Left renal pelvis (tissue), 4 donors: ENCODE data around the gene RETREG2. TPM values are rescaled to one million over a fixed set of nuclear protein-coding genes. Genes with fewer than 3 reads are reported as not detected.

Source experiments
- DNase-seq, 4 donors: peaks; one replicate each; pipeline ENCODE4 v3.0.0-alpha.2; 2013; ENCODE audit warnings: low read depth in 4 of 4, low spot score in 3 of 4
- polyA plus RNA-seq, 4 donors: library from polyadenylated mRNA; unstranded; fragments of 120-200 nt; gene quantifications; one replicate each; pipeline ENCODE4 v1.2.1, GENCODE V29; 2013; ENCODE audit not compliant: insufficient read length in 4 of 4

The RETREG2 gene
- polyA plus RNA-seq, 4 donors = 85.1 to 120 (median 111) TPM

DNA sequence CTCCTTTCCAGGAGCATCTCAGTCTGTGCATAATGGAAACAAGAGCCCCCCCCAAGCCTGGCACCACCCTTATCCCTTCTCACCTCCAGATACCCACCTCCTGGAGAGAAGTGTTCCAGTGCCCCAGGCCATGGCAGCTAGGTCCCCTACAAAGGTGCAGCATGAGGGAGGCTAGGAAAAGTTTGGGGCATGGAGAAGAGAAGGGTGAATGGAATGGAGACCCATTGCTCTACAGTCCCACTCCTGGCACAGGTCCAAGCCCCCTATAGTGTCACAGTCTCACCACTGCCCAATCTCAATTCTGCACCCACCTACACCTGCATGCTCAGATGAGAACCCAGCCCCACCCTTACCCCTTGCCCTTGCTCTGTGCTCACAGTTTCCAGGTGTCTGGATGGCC is 9.1 kb upstream of the RETREG2 start:
- no peak for DNase-seq

DNA sequence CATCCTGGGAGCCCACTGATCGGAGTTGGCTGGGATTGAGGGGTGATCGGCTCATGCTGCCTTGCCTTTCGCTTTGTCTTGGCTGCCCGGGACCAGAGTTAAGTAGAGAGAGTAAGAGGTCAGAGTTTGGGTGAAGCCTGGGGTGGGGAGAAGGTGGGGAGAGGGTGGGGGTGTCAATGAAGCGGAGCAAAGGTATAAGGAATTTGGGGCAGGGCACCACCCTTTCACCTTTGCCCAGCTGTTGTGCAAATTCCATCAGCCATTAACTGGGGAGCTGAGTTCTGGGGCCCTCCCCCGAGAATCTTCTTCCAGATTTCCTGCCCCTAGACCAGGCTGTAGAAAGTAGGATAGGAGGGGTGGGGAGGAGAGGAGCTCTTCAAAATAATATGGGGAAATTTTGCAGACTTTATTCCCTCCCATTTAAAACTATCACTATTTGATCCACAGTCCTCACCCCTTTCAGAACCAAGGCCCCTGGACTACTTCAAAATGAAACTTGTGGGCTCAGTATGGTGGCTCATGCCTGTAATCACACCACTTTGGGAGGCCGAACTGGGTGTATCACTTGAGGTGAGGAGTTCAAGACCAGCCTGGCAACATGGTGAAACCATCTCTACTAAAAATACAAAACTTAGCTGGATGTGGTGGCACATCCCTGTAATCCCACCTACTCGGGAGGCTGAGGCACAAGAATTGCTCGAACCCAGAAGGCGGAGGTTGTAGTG is 8.0 kb upstream of the RETREG2 start, which contains the start of gene SLC23A3:
TSS of gene SLC23A3 (minus strand) at position 100 of the 725 bp plus-strand sequence. CDS start at position 55, 45 bp downstream.
- DNase-seq = no peak

DNA sequence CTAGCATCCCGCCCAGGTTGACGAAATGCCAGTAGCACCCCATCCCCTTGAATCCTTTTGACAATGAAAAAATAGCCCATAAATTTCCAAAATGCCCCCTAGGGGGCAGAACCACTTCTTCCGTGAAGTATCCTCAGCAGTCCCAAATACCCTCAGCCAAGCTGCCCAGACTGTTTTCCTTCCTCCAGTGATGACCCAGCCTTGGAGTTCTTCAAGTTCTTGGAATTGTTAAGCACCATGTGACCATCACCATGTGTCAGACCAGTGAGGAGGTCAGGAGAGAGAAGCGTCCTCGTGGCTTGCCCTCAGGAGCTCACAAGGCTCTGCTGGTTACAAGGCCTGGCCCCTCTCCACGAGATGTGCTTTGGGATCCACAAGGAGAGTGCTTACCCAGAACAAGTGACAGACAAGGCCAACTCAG is 6.8 kb upstream of the RETREG2 start:
- no peak for DNase-seq

DNA sequence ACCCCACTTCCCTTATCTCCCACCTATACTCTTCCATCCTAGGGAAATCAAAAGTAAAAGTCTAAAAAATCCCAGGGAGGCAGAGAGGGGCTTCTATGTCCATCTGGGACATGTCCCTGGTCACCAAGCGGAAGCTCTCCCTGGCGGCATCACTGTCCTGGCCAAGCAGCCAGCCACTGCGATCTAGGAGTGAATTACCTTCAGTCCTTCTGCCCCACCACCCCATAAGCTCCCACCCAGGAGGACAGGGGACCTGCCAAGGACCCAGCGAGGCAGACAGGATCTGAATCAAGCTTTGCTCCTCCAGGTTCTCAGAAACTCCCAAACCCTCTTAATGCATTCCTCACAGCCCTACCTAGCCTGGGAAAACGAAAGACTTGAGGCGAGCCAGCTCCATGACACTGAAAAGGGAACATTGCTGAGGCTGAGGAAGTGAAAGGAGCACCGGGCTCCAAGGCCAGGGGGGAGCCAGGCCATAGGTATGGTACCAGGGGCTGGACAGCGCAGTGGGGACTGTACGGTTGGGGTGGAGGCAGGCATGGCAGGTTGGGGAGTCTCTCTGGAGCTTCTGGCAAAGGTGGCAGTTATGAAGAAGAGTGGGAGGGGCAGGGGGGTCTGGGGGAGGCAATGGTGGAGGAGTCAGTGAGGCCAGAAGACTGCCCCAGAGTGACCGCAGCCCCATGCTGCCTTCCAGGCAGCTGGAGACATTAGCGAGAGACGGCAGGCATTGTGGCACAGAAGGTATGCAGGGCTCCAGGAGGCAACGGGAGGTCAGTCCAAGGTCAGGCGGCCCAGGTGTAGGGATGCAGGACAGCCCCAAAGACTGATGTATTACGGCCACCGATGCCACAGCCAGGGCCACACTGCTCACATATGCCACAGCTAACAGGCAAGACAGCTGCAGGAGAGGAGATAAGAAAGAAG is 5.6 kb upstream of the RETREG2 start:
- no peak for DNase-seq

DNA sequence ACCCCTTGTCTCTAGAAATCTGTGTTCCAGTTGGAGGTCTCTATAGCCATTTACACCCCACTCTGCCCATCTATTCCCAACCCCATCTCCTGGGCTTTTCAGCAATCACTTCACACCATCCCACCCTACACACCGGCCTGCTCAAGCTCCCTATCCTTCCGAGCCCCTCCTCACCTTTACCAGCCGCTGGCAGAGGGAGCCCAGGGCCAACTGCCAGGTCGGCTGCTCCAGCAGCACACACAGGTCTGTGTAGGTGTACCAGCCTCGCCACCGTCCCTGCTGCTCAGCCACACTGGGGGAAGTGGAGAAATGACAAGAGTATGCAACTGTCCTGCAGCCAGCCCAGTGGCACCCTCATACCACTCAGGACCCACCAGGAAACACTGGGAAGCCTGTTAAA is 4.9 kb upstream of the RETREG2 start:
- DNase-seq = no peak

DNA sequence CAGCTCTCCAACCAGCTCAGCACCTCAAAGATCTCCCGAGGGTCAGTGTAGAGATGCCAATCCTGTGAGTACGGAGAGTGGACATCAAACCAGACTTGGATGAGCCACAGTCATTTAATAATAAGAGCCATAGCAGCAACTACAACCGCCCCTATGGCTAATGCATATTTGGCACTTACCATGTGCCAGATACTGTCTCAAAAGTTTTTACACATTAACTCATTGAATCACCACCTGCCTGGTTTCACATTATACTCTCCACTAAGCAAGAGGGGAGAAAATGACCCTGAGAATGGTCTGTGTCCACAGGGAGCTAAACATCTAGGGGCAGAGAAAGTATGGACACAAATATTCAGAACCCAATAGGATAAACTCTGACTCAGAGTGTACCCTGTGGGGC is 3.9 kb upstream of the RETREG2 start:
- DNase-seq = no peak

DNA sequence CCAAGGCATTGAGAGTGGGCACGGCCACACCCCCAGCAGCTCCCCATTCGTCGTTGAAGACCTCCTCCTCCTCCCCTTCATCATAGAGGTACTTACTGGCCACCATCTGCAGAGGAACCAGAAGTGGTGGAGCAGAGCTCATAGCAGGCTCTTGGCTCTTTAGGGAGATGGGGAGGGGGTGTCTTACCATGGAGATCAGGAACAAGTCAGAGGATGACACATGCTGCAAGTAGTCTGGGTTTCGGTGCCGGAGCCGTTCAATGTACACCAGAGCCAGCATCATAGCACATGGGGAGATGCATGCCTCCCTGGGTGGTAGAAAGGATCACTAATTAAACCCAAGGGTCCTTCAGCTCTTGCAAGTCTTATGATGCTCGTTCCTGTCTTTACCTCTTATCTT is 3.3 kb upstream of the RETREG2 start:
- no peak for DNase-seq

DNA sequence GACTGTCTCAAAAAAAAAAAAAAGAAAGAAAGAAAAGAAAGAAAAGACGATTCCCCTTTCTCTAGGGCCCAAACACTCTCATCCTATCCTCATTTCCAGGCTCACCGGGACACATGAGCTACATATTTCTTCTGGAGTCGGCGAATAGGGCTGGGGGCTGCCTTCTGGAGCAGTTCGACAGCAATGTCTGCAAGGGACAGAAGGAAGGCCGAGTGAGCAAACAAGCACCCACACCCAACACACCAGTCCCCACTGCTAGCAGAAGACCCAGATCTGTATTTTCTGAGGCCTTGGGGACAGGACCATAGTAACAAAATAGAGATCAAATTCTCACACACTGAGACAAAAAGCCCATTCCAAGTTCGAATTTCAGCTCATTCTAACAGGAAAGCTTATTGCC is 2.6 kb upstream of the RETREG2 start:
- DNase-seq = no peak

DNA sequence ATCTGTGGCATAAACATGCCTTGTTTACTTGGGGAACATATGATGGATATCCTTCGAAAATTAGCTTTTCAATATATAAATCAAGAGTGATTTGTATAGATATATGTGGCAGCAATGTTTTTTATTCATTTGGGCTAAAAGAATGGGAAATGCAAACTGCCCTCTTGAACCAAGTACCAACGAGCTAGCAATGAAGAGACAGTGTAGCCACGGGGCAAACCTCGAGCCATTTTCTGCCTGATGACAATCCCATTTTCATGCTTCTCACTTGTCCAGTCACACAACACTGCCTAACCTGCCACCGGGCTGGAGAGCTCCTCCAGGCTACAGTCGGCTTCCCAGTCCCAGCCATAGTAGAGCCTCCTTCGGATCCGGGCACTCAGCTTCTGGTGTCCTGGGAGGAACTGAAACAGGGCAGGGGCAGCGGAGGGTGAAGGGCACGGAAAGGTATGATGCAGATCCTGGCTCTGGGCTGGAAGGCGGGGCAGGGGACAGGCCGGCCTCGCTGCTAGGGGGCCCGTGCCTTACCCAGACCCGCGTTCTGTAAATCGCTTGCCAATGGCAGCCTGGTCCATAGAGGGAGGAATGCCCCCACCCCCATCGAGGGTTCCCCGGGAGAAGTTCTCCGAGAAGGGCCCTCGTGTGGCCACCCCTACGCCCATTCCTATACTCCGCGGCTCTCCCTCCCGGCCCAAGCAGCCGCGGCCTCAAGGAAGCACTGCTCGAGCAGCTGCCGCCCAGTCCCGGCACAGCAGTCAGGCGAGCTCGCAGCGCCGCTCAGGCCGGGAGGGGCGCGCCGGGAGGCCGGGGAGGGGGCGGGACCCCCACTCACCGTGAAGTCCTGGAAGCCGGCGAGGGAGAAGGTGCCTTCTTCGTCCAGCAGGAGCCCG is 1.9 kb upstream of the RETREG2 start:
- peak in 1 of 4 donors; percentile 15 for DNase-seq

DNA sequence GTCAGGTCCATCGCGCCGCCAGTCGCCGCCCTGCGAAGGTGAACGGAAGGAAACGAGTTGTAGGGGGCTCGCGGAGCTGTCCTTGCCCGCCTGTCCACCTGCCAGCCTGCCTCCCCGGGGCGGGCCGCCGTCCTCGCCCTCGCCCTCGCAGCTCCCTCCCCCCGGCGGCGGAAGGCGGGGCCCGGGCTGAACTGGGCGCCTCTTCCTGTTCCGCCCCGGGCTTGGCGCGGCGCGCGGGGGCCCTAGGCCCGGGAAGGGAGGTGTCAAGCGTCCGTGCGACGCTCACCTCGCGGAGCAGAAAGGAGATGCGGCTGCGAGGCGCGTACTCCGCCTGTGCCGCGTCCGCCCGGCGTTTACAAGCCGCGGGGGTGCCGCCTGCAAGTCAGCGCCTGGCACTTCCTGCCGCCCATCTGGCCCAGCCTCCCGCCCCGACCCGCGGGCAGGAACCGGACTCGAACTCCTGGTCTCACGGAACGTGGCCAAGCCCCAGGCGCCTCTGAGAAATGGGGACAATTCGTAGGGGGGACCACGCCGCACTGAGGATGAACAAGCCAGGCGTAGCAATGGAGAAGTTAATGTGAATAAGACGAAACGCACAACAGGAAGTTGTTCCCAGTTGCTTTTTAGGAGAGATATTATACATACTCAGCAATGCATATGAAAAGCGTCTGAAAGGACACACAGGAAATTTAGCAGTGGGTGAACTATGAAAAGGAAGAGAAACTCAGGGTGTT is 1.1 kb upstream of the RETREG2 start, which contains the start of gene CNPPD1:
TSS of gene CNPPD1 (minus strand) at position 108 of the 734 bp plus-strand sequence. CDS start at position 11, 97 bp downstream.
- DNase-seq = peak in 2 of 4 donors; percentile 58 to 69

DNA sequence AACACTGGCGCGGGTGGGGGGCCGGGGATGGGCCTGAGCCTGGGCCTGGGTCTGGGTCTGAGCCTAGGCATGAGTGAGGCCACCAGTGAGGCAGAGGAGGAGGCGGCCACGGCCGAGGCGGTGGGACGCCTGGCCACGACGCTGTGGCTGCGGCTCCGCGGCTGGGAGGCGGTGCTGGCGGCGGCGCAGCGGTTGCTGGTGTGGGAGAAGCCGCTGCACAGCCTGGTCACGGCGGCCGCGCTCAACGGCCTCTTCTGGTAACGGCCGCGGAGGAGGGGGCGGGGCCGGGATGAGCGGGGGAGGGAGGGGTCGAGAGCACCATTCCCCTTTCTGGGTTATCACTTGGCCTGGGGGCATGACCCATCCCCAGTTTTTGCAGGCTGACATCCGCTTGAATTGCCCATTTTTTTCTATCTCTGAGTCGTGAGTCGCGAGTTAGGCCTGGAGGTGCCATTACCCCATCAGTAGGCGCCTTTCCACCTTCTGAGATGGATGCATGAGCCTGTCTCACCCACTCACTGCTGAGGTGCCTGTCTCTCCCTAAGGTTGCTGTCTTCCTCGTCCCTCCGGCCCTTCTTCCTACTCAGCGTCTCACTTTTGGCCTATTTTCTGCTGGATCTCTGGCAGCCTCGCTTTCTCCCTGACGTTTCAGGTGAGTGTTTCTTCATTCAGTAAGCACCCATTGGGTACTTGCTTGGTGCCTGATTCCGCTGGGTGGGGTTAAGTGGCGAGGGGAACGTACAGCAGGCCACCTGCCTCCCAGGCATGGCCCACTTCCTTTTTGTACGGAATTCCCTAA is 501 bp downstream of the RETREG2 start:
- DNase-seq = no peak

DNA sequence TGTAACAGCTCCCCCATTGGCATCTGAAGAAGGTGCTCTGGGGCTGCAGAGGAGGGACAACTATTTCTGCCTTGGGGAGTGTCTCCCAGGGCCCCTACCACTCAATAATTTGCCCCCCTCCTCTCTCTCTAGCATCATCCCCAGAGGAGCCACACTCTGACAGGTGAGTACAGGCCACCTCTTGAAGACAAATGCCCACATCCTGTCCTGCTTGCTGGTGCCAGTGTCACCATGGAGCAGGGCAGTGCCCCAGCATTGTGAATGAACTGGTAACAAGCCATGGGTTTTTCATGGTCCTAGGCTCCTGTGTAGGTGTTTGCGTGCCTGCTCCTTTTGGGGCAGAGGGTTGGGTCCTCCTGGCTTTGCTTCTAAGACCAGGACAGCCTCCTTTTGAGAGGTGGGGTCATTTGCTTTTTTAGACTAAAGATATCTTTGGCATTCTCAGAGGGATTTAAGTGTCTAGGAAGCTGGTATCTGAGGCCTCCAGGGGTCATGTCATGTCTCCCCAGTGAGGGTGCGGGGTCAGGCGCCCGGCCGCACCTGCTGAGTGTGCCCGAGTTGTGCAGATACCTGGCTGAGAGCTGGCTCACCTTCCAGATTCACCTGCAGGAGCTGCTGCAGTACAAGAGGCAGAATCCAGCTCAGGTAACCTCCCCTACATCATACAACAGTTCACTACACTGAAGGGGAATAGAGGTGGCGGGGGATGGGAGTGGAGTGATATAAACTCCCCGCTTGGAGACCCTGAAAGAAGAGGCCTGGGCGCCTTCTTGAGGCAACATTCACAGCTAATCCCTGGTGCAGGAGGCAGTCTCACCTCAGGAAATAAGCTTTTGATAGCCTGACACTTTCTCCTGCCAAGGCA is 1.8 kb downstream of the RETREG2 start:
- no peak for DNase-seq

DNA sequence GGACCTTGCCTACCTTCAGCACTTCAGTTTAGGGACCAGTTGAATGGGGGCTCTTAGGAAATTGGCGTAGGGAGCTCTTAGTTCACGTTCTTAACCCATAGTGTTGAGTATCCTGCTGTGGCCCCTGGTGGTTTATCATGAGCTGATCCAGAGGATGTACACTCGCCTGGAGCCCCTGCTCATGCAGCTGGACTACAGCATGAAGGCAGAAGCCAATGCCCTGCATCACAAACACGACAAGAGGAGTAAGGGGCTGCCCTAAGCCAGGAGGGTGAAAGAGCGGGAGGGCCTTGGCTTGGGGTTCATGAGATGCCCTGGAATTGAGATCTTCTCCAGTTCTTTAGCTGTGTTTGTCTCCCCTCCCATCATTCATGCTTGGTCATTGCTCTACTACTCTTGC is 2.9 kb downstream of the RETREG2 start:
- DNase-seq = no peak

DNA sequence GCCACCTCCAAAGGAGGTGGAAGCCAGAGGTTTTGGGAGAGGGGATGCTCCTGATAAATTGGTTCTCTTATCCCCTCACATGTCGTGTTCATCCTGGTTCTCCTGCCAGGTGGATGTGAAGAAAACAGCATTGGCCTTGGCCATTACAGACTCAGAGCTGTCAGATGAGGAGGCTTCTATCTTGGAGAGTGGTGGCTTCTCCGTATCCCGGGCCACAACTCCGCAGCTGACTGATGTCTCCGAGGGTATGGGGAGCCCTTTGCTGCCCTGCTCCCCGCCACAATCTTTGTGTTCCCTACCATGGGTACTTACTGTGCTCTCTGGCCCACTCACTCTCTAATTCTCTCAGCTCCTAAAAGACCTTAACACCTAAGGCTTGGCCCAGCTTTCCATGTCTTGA is 3.5 kb downstream of the RETREG2 start:
- no peak for DNase-seq

DNA sequence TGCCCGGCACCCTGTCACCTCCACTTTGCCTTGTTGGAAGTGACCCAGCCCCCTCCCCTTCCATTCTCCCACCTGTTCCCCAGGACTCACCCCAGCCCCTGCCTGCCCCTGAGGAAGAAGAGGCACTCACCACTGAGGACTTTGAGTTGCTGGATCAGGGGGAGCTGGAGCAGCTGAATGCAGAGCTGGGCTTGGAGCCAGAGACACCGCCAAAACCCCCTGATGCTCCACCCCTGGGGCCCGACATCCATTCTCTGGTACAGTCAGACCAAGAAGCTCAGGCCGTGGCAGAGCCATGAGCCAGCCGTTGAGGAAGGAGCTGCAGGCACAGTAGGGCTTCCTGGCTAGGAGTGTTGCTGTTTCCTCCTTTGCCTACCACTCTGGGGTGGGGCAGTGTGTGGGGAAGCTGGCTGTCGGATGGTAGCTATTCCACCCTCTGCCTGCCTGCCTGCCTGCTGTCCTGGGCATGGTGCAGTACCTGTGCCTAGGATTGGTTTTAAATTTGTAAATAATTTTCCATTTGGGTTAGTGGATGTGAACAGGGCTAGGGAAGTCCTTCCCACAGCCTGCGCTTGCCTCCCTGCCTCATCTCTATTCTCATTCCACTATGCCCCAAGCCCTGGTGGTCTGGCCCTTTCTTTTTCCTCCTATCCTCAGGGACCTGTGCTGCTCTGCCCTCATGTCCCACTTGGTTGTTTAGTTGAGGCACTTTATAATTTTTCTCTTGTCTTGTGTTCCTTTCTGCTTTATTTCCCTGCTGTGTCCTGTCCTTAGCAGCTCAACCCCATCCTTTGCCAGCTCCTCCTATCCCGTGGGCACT is 4.5 kb downstream of the RETREG2 start:
- no peak for DNase-seq

DNA sequence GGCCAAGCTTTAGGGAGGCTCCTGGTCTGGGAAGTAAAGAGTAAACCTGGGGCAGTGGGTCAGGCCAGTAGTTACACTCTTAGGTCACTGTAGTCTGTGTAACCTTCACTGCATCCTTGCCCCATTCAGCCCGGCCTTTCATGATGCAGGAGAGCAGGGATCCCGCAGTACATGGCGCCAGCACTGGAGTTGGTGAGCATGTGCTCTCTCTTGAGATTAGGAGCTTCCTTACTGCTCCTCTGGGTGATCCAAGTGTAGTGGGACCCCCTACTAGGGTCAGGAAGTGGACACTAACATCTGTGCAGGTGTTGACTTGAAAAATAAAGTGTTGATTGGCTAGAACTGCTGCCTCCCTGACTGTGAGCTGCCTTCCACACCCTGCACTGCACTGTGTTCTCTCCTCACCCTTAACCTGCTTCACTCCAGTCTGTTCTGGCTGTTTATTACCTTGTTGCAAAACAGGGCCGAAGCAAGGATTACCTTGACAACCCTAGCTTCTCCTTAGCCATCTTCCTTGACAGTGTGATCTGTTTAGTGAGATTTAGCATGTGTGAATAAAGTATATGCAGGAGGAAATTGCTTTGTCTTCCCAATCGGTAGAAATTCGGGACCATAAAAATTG is 5.2 kb downstream of the RETREG2 start:
- DNase-seq = no peak

DNA sequence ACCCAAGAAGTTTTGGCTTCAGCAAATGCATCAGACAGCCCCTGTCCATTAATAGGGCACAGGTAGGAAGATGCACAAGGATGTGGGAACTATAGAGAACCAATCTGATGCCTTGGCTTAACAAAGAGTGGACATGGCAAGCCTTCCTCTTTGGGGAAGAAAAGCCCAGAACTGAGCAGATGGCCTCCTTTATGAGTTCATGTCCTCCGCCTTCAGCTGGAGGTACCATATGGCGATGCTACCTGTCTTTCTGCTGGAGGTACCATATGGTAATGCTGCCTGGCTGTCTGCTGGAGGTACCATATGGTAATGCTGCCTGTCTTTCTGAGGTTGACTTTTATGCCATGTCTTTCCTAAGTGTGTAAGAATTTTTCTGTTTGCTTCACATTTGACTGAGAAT is 6.0 kb downstream of the RETREG2 start:
- no peak for DNase-seq
